Transverse colon (tissue), 4 donors: ENCODE measurements around the gene BRD2.

Experiments
- EP300 ChIP-seq: sonication (generic); formaldehyde crosslinking; IDR thresholded peaks from one replicate; pipeline ENCODE4 v1.6.1; 2017; ENCODE audit warnings: antibody characterized with exemption, low read depth
- POLR2AphosphoS5 ChIP-seq, 3 donors: sonication (generic); formaldehyde crosslinking; IDR thresholded peaks; one replicate each; pipeline ENCODE4 v1.6.1; 2016; ENCODE audit warnings: antibody characterized with exemption in 3 of 3
- TF ChIP-seq, protein P1 (sequence below), 5 experiments: fragments of 200-600 bp in 3 of 5; fragments of 450-650 bp in 2 of 5; sonication (generic) in 3 of 5; IDR thresholded peaks; 1 replicate in 2 of 5; 2 replicates in 3 of 5; pipeline ENCODE4 v1.5.1; 2016 to 2017; ENCODE audit warnings: antibody characterized with exemption in 5 of 5, inconsistent platforms in 3 of 5, mild to moderate bottlenecking in 2 of 5, moderate library complexity in 1 of 5

DNA sequence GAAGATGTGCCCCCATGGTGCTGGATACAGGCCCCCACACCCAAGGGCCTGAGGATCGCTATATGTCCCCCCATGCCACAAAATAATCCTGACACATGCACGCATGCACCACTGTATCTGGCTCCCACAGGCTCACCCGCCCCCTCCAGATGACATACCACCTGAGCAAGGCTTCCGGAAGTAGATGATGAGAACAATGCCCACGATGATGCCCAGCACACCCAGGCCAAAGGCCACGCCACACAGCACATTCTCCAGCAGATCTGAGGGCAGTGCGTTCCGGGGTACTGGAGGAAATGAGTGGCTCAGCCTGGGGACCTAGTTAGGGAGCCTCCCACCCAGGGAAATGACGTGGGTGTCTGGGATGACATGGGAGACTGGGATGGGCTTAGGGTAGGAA is 19.3 kb upstream of the BRD2 start:
- TF ChIP-seq, protein P1, sequence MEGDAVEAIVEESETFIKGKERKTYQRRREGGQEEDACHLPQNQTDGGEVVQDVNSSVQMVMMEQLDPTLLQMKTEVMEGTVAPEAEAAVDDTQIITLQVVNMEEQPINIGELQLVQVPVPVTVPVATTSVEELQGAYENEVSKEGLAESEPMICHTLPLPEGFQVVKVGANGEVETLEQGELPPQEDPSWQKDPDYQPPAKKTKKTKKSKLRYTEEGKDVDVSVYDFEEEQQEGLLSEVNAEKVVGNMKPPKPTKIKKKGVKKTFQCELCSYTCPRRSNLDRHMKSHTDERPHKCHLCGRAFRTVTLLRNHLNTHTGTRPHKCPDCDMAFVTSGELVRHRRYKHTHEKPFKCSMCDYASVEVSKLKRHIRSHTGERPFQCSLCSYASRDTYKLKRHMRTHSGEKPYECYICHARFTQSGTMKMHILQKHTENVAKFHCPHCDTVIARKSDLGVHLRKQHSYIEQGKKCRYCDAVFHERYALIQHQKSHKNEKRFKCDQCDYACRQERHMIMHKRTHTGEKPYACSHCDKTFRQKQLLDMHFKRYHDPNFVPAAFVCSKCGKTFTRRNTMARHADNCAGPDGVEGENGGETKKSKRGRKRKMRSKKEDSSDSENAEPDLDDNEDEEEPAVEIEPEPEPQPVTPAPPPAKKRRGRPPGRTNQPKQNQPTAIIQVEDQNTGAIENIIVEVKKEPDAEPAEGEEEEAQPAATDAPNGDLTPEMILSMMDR (IDR thresholded peaks at IDR 0.05): no peak
- TF ChIP-seq POLR2AphosphoS5 (IDR thresholded peaks at IDR 0.05) (no peak), EP300 (no peak)
